Measurements from ENCODE around the gene OLA1.
"Not testable (repeated sequence)": the region's sequence is repeated elsewhere in the genome, so short reads cannot be mapped to it uniquely, and the experiment has no call there.

OLA1 gene

DNA sequence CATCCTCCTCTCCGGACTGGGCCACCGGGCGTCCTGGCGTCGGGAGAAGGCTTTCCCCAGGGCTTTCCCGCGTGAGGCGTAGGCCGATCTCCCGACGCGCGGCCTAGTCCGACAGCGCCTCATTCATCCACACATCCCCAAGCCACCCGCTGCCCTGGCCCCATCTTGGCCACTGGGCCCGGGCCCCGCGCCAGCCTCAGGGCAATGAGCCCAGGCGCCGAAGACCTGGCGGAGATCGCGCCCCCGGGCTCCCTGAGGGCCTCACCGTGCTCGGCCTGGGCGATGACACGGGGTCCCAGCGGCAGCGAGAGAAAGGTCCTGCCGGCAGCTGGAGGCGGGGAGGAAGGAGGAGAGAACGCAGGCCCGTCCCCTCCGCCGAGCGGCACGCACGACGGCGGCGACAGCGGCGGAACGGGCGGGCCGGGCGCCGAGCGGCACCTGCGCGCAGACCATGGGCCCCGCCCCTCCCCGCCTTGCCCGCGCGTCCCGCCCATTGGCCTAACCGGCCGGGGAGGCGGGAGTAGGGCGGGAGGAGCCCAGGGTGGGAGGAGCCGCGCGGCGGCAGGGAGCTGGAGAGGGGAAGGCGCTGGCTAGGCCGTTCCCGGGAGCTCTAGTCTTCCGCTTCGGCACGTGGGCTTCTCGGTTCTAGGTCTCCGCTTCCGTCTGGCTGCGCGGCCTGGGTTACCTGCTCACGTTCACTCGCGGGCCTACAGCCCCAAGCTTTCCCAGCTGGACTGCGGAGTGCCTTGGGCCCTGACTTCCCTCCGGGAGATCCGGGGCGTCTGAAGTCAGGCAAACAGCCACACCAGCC, at the start of gene OLA1:
OLA1 (minus strand) TSS at position 346 of the 811 bp plus-strand sequence. CDS start 1,717 bp downstream, outside the sequence.
- DNase-seq: peak; percentile 89

DNA sequence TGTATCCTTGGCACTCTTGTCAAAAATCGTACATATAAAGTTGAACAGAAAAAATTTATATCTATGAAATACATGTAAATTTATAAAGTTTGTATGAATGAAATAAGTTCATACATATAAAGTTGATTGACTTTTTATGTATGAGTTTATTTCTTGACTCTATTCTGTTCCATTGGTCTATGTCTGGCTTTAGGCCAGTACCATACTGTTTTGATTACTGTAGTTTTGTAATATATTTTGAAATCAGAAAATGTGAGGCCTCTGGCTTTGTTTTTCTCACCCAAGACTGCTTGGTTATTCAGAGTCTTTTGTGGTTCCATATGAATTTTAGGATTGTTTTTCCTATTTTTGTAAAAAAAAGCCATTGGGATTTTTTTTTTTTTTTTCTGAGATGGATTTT, 44.6 kb upstream of the OLA1 start:
- DNase-seq: no peak

DNA sequence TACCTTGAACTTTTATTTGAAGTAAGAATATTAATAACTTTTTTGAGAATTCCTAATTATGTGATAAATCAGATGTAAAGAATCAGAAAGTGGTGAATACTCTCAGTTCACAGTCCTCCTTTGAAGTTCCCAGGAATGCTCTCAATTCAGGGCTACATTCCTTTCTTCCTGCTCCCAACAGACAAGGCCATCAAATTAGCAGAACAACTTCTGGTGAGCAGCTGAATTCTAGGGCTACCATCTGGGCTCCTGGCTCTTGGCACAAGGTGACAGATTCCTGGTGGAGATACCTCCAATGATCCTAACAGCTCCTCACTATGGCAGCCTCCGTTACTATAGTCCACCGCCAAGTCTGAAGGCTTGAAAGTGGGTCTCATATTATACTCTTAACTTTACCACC, 37.8 kb upstream of the OLA1 start:
- no peak for DNase-seq

DNA sequence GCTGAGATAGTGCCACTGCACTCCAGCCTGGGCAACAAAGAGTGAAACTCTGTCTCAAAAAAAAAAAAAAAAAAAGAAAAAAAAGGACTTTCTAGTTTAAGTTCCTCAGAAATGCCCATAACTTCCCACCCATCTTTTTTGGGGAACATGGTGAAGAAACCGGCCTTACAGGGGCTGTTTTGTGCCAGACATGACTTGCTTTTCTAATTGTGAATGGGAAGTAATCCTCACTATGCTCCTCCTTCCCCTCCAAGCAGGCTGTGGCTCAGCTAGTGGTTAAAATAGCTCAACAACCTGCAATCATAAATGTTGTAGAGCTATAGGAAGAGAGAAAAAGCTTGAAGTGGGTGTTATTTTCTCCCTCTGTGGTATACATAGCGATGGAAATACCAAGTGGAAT, 34.1 kb upstream of the OLA1 start:
- DNase-seq: no peak

DNA sequence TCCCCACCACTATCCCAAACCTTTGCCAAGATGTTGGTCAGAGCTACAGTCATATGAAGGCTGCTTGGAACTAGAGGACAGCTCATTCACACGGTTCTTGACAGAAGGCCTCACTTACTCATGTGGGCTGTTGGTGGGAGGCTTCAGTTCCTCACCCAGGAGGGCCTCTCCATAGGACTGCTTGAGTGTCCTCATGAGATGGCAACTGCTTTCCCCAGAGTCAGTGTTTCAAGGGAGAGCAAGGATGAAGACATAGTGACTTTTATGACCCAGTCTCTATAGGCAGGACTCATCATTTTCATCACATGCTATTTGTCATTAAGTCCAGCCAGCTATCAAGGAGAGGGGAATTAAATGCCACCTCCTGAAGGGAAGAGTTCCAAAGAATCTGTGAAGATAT, 33.4 kb upstream of the OLA1 start:
- no peak for DNase-seq

DNA sequence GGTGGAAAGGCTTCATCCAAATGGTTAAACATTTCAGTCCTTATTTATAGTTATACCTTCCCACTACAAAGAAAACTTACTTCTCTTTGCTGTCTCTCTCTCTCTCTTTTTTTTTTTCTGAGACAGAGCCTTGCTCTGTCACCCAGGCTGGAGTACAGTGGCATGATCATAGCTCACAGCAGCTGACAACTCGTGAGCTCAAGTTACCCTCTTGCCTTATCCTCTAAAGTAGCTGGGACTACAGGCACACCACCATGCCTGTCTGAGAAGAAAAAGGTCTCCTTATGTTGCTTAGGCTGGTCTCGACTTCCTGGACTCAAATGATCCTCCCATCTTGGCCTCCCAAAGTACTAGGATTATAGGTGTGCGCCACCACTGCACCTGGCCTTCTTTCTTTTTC, 32.3 kb upstream of the OLA1 start:
- DNase-seq: no peak

DNA sequence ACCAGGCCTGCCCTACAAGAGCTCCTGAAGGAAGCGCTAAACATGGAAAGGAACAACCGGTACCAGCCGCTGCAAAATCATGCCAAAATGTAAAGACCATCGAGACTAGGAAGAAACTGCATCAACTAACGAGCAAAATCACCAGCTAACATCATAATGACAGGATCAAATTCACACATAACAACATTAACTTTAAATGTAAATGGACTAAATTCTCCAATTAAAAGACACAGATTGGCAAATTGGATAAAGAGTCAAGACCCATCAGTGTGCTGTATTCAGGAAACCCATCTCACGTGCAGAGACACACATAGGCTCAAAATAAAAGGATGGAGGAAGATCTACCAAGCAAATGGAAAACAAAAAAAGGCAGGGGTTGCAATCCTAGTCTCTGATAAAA, 21.9 kb upstream of the OLA1 start:
- DNase-seq: not testable (repeated sequence)

DNA sequence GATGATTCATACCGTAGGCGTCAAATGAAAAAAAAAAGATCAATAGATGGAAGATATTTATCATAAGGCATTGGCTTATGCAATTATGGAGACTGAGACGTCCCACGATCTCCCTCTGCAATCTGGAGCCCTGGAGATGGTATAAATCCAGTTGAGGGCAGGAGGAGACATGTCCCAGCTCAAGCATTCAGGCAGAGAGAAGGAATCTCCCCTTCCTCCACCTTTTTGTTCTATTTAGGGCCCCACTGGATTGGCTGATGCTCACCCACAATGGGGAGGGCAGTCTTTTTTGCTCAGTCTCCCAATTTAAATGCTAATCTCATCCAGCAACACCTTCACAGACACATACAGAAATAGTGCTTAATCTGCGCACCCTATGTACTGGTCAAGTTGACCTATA, 18.0 kb upstream of the OLA1 start:
- DNase-seq: no peak

DNA sequence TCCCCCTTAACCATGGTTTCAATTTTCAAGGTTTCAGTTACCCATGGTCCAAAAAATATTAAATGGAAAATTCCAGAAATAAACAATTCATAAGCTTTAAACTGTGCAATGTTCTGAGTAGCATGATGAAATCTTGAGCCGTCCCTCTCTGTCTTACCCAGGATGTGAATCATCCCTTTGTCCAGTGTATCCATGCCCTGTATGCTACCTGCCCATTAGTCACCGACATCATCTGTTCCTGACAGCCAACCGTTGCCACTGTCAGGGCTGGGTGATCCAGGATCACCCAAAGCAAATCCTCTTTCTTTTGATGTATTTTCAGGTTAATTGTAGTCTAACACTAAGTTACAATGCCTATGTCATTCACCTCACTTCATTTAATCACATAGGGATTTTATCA, 15.7 kb upstream of the OLA1 start:
- DNase-seq: no peak

DNA sequence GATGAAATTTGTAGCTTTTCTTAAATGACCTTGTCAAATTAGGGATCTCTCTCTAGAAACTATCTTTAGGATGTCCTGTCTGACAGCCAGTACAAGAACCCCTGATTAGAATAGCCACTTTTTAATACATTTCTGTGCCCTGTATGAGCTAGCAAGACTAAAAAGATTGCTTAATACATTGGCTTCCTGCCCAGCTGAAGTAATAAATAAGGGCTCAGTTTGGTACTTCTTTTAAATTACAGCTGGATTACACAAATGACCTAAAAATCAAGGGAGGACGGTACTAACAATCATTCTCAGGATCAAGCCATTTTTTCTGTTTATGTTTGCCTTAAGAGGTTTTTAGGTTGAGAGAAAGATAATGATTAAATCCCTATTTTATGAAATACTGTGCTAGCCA, 11.6 kb upstream of the OLA1 start:
- DNase-seq: no peak

DNA sequence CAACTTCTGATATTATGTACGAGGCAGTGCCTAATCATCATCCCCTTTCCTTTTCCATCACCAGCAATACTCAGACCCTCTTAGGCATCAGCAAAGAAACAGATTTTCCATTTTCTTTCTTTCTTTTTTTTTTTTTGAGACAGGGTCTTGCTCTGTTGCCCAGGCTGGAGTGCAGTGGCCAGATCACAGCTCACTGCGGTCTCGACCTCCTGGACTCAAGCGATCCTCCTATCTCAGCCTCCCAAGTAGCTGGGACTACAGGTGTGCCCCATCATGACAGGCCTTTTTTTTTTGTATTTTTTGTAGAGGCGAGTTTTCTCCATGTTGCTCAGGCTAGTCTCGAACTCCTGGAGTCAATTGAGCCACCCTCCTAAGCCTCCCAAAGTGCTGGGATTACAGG, 5.9 kb upstream of the OLA1 start:
- DNase-seq: no peak

DNA sequence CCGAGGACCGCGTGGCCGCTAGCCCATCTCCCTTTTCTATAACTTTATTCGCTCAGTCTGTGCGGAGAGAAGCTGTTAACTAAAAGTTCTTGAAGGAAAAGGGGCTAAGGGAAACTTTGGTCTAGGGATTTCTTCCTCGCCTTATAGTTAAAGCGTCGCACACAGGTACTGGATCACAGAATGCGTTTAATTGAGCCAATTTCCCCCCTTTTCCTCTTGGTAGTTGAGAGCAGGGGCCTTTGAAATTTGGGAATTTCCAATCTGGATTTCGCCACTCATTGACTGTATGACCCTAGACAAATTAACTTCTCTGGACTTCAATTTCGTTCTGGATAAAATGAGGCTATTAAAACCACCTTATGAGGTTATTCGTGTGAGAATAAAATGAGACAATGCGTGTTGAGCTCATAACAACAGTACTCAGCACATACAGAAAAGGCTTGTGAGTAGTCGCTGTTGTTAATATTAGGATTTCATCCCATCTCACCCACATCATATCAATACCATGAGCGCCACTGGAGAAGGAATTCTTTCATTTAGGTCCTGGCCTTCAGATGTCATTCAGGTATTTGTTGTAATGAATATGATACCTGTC, 763 bp upstream of the OLA1 start:
- DNase-seq: no peak

DNA sequence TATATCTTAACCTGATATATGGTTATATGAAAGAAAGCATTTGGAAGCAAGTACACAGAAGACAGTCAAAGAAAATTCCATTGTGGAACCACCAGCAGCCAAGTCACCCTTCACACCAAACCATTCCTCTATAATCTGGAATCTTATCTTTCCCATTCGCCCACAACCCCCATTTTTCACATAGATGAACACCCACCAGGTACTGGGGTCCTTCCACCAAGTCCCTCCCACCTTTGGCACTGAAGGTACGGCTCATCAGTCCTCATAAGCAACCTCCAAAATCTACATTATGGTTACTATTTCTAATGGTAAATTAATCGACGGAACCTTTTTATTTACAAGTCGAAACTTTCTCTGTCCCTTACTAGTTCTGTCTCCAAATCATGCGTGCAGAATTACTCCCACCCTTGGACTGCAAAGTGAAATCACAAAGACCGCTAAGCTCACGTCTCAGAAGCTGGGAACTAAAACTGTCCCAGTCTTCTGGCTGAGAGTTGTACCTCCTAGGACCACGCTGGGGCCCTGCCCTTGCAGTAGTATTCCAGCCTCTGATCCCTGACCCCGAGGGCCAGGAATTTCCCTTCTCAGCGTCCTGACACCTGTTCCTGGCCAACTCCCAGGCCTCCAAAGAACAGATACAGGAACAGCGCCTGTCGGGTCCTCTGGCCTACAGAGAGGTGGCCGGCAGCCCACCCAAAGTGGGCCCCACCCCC, 702 bp downstream of the OLA1 start:
- no peak for DNase-seq

DNA sequence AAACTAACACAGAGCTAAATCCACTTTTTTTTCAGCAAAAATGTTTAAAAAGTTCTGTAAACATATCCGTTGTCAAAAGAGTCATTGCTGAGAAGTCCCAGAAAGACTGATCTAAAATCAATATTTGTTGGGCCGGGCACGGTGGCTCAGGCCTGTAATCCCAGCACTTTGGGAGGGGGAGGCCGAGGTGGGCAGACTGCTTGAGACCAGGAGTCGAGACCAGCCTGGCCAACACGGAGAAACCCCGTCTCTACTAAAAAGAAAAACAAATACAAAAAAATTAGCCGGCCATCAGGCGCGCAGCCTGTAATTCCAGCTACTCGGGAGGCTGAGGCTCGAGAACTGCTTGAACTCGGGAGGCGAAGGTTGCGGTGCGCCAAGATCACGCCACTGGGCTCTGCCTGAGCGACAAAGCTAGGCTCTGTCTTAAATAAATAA, 1.4 kb downstream of the OLA1 start:
- DNase-seq: no peak

DNA sequence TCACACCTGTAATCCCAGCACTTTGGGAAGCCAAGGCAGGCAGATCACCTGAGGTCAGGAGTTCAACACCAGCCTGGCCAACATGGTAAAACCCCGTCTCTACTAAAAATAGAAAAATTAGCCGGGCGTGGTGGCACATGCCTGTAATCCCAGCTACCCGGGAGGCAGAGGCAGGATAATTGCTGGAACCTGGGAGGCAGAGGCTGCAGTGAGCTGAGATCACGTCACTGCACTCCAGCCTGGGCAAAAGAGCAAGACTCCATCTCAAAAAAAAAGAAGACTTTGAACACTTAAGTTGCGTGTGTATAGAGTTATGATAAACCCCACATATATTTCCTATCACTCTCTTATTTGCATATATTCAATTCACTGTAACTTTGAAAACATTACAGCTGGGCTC, 2.7 kb downstream of the OLA1 start:
- not testable (repeated sequence) for DNase-seq

DNA sequence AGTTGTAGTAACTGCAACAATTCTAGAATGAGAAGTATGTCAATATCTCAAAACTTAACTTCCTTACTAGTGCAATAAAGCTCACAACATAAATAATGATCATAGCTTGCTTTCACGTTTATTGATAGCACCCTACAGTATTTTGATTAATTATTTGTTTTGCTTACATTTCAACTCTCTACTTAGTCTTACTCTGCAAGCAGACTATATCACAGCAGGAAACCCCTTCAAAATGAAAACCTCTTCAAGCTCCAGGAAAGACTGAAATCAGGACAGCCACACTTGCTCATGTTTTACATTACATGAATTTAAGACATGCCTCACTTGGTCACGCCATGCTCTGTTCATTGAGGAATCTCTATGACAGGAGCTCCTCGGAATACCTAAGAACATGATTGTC, 3.3 kb downstream of the OLA1 start:
- DNase-seq: no peak

DNA sequence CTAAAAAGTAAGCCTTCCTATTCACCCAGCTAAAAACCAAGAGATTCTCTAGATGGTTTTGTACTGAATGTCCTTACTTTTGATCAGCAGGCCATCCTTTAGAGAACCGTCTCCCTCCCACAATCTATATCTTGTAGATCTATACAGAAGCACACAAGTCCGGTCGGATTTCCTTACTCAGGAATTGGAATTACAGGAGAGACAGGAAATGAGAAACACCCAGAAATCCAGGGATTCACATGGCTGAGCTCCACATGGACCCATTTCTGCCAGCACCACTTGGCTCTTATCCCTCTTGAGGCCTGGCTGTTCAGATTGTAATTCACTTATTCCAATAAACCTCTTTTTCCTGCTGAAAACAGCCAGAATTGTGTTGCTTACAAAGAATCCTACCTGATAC, 4.5 kb downstream of the OLA1 start:
- no peak for DNase-seq

DNA sequence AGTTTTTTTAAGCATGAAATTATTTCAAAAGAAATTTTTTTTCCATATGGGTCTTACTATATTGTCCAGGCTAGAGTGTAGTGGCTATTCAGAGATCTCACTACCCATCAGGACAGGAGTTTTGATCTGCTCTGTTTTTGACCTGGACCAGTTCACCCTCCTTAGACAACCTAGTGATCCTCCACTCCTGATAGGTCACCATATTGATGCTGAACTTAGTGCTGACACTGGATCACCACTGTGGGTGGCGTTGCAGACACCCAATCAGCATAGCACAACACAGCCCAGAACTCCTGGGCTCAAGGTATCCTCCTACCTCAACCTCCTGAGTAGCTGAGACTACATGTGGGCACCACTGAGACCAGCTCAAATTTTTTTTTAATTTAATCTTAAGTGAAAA, 8.2 kb downstream of the OLA1 start:
- DNase-seq: no peak

DNA sequence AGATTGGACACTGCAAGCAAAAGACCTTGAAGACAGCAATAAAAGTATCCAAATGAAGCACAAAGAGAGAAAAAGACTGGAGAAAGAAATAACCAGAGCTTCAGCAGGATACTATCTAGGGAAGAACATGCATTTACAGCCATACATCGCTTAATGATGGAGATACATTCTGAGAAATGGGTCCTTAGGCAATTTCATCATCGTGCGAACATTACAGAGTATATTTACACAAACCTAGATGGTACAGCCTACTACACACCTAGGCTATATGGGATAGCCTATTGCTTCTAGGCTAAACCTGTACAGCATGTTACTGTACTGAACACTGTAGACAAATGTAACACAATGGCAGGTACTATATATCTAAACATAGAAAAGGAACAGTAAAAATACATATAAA, 11.9 kb downstream of the OLA1 start:
- DNase-seq: no peak

DNA sequence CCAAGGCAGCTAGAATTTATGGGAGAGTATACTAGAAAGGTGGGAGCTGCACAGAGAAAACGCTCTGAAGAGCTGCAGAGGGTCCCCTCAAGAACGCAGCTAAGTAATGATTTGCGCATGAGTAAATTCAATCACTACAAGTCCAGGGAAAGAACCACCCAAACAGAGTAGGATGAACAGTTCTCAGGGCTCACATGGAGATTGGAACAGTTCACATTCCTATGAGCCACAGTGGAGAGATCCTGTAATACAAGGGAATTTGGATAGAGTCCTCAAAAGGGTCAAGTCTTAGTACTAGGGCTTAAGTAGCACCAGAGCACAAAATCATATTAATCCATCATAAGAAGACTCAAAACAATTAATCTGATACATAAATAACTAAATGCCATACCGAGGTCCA, 12.7 kb downstream of the OLA1 start:
- no peak for DNase-seq

DNA sequence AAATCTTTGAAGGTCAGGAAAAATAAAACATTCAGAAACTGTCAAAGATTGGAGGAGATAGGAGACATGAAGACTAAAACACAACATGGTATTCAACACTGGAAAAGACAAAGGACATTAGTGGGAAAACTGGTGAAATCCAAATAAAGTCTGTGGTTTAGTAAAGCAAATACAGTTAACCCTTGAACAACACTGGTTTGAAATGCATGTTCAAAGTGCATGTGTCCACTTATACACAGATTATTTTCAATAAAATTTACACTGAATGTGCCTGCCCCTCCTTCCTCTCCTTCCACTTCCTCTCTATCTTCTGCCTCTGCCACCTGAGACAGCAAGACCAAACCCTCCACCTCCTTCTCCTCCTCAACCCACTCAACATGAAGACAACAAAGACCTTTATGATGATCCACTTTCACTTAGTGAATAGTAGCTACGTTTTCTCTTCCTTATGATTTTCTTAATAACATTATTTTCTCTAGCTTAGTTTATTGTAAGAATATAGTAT, 14.5 kb downstream of the OLA1 start:
- no peak for DNase-seq

DNA sequence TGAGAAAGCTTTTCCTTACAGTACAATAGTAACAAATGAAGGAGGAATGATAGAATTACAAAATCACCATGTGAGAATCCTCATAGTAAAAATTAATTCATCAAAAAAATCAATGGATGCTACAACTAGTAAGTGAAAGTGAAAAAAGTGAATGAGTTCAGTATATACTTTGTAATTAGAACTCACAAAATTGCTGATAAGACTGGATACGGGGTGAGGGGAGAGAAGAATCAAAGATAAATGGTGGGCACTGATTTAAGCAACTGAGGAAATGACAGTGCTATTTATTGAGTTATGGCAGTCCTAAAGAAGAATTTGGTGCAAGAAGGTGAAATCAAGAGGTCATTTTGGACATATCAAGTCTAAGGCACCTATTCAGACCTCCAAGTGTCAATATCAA, 20.6 kb downstream of the OLA1 start:
- no peak for DNase-seq

DNA sequence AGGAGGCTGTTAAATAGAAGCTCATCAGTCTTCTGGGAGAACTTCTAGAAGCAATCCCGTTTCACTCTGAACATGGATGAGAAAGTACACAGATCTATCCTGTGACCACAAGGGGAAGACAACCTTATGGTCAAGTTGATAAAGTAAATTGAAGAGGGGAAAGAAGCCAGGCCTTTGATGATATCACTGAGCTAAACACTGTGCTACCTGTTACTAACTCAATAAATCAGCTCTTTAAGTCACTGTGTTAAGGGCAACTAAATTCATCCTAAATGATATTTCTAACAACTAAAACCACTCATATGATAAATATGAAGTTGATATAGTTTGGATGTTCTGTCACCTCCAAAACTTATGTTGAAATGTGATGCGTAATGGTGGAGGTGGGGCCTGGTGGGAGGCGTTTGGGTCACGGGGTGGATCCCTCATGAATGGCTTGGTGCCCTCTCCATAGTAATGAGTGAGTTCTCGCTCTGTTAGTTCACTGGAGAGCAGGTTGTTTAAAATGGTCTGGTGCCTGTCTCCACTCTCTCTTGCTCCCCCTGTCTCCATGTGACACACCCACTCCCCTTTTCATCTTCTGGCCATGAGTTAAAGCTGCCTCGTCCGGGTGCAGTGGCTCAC, 23.6 kb downstream of the OLA1 start:
- DNase-seq: no peak

DNA sequence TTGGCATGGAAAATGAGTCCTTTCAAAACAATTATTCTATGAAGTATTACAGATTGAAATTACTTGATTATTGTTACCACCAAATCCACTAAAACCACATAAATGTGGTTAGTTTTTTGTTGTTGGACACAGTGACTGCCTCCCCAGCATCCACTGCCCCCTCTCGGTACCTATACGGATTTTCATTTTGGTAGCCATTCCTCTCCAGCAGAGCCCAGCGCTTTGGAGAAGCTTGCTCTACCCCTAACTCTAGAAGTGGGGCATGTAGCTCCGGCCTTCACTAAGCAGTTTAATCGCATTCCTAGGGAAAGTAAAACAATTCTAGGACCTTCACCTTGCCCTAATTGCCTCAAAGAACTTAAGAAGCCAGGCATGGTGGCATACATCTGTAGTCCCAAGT, 24.2 kb downstream of the OLA1 start:
- no peak for DNase-seq

All from DMS153 (cell line).